ENCODE results near the gene TREH.
"Not testable (repeated sequence)": the region's sequence is repeated elsewhere in the genome, so short reads cannot be mapped to it uniquely, and the experiment has no call there.

TREH gene
- total RNA-seq: 0 reads per million in 3 donors

- Histone ChIP-seq H3K4me1 (ENCODE audit: control insufficient read depth, insufficient read depth, low read length, poor library complexity, severe bottlenecking) (no peaks in the 10 kb centered on the region), H3K27me3 (replicated peaks; ENCODE audit: control insufficient read depth, insufficient read depth, low read length, poor library complexity, severe bottlenecking) (no peaks in the 10 kb centered on the region), H3K27ac (ENCODE audit: insufficient read depth, low read length, poor library complexity, severe bottlenecking) (no peak within 1 kb of the TSS), H3K36me3 (ENCODE audit: control insufficient read depth, insufficient read depth, low read length) (no peaks in the 10 kb centered on the region), H3K9me3 (ENCODE audit: control insufficient read depth, low read length) (no peaks in the 10 kb centered on the region), H3K4me3 (ENCODE audit: insufficient read depth, low read depth, low read length, poor library complexity, severe bottlenecking) (no peak within 1 kb of the TSS)
- DNase-seq: no peak
These were observed at the start of gene TREH for GRCh38 chr11:118679483-118679882. TSS of gene TREH (minus strand) at chr11:118679650. CDS start at chr11:118679627, 23 bp downstream.

DNA sequence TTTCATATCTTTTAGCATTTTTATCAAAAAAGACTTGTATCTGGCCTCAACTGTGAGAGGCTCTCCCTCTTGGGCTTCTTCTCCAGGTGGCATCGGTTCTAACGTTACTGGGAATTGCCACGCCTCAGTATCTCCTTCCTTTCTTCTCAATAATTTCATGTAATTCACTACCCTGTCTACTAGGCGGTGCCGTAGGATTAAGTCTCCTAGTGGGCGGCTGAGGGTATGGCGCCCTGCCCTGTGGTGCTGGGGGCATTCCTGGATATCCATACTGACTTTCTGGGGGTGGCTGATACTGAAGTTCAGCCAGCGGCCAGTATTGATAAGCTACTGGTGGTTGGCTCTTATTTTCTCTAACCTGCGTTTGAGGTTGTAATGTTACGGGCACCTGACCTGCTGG lies 48.7 kb upstream of the TREH start:
- not testable (repeated sequence) for H3K36me3 ChIP-seq (ENCODE audit: control insufficient read depth, insufficient read depth, low read length); H3K27ac ChIP-seq (ENCODE audit: insufficient read depth, low read length, poor library complexity, severe bottlenecking); DNase-seq; H3K9me3 ChIP-seq (ENCODE audit: control insufficient read depth, low read length); H3K4me1 ChIP-seq (ENCODE audit: control insufficient read depth, insufficient read depth, low read length, poor library complexity, severe bottlenecking); H3K27me3 ChIP-seq (replicated peaks; ENCODE audit: control insufficient read depth, insufficient read depth, low read length, poor library complexity, severe bottlenecking); H3K4me3 ChIP-seq (ENCODE audit: insufficient read depth, low read depth, low read length, poor library complexity, severe bottlenecking)

- not testable (repeated sequence) for H3K4me3 ChIP-seq (ENCODE audit: insufficient read depth, low read depth, low read length, poor library complexity, severe bottlenecking); H3K9me3 ChIP-seq (ENCODE audit: control insufficient read depth, low read length); H3K4me1 ChIP-seq (ENCODE audit: control insufficient read depth, insufficient read depth, low read length, poor library complexity, severe bottlenecking); H3K27me3 ChIP-seq (replicated peaks; ENCODE audit: control insufficient read depth, insufficient read depth, low read length, poor library complexity, severe bottlenecking); H3K36me3 ChIP-seq (ENCODE audit: control insufficient read depth, insufficient read depth, low read length); DNase-seq; H3K27ac ChIP-seq (ENCODE audit: insufficient read depth, low read length, poor library complexity, severe bottlenecking)
These were observed 48.2 kb upstream of the TREH start for GRCh38 chr11:118727721-118728066.

GRCh38 chr11:118727001-118727720 lies 47.7 kb upstream of the TREH start:
- not testable (repeated sequence) for H3K9me3 ChIP-seq (ENCODE audit: control insufficient read depth, low read length); H3K27me3 ChIP-seq (replicated peaks; ENCODE audit: control insufficient read depth, insufficient read depth, low read length, poor library complexity, severe bottlenecking); H3K4me3 ChIP-seq (ENCODE audit: insufficient read depth, low read depth, low read length, poor library complexity, severe bottlenecking); H3K27ac ChIP-seq (ENCODE audit: insufficient read depth, low read length, poor library complexity, severe bottlenecking); H3K36me3 ChIP-seq (ENCODE audit: control insufficient read depth, insufficient read depth, low read length); DNase-seq; H3K4me1 ChIP-seq (ENCODE audit: control insufficient read depth, insufficient read depth, low read length, poor library complexity, severe bottlenecking)

- H3K36me3 ChIP-seq (ENCODE audit: control insufficient read depth, insufficient read depth, low read length); H3K4me3 ChIP-seq (ENCODE audit: insufficient read depth, low read depth, low read length, poor library complexity, severe bottlenecking); H3K27ac ChIP-seq (ENCODE audit: insufficient read depth, low read length, poor library complexity, severe bottlenecking); H3K9me3 ChIP-seq (ENCODE audit: control insufficient read depth, low read length); H3K4me1 ChIP-seq (ENCODE audit: control insufficient read depth, insufficient read depth, low read length, poor library complexity, severe bottlenecking); H3K27me3 ChIP-seq (replicated peaks; ENCODE audit: control insufficient read depth, insufficient read depth, low read length, poor library complexity, severe bottlenecking); DNase-seq: not testable (repeated sequence)
These were observed 42.1 kb upstream of the TREH start for GRCh38 chr11:118721478-118722015.

DNA sequence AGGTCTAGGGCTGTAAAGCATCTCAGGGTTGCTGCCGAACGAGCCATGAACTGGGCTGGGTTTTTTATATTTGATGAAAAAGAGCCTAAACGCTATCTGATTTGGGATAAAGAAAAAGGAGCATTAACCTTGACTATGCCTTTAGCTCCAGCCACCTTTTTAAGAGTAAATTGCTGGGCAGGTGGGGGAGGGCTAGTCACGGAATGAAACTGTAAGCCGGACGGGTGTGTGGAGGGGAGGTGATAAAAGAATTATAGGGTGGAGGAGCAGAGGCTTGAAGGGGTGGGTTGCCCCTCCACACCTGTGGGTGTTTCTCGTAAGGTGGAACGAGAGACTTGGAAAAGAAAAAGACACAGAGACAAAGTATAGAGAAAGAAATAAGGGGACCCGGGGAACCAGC lies 41.3 kb upstream of the TREH start:
- H3K4me3 ChIP-seq (ENCODE audit: insufficient read depth, low read depth, low read length, poor library complexity, severe bottlenecking); H3K27me3 ChIP-seq (replicated peaks; ENCODE audit: control insufficient read depth, insufficient read depth, low read length, poor library complexity, severe bottlenecking); H3K27ac ChIP-seq (ENCODE audit: insufficient read depth, low read length, poor library complexity, severe bottlenecking); H3K4me1 ChIP-seq (ENCODE audit: control insufficient read depth, insufficient read depth, low read length, poor library complexity, severe bottlenecking); H3K9me3 ChIP-seq (ENCODE audit: control insufficient read depth, low read length); DNase-seq; H3K36me3 ChIP-seq (ENCODE audit: control insufficient read depth, insufficient read depth, low read length): not testable (repeated sequence)

GRCh38 chr11:118720078-118720477 lies 40.6 kb upstream of the TREH start:
- not testable (repeated sequence) for H3K27ac ChIP-seq (ENCODE audit: insufficient read depth, low read length, poor library complexity, severe bottlenecking); H3K4me3 ChIP-seq (ENCODE audit: insufficient read depth, low read depth, low read length, poor library complexity, severe bottlenecking); H3K9me3 ChIP-seq (ENCODE audit: control insufficient read depth, low read length); DNase-seq; H3K4me1 ChIP-seq (ENCODE audit: control insufficient read depth, insufficient read depth, low read length, poor library complexity, severe bottlenecking); H3K27me3 ChIP-seq (replicated peaks; ENCODE audit: control insufficient read depth, insufficient read depth, low read length, poor library complexity, severe bottlenecking); H3K36me3 ChIP-seq (ENCODE audit: control insufficient read depth, insufficient read depth, low read length)

DNA sequence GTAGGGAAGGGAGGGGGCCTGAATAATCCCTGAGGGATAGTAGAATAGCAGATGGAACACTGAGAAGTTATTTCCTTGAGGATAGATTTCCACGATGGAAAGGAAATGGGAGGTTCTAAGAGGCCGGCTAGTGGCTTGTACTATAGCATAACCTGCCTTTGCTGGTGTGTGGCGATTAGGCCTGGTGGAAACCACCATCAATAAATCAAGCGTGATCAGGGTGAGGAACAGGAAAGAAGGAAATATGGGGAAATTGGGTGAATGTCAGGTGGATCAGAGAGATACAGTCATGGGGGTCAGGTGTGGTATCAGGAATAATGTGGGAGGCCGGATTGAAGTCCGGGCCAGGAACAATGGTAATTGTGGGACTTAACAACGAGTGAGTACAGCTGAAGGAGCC lies 39.1 kb upstream of the TREH start:
- H3K36me3 ChIP-seq (ENCODE audit: control insufficient read depth, insufficient read depth, low read length); H3K4me1 ChIP-seq (ENCODE audit: control insufficient read depth, insufficient read depth, low read length, poor library complexity, severe bottlenecking); DNase-seq; H3K4me3 ChIP-seq (ENCODE audit: insufficient read depth, low read depth, low read length, poor library complexity, severe bottlenecking); H3K27ac ChIP-seq (ENCODE audit: insufficient read depth, low read length, poor library complexity, severe bottlenecking); H3K9me3 ChIP-seq (ENCODE audit: control insufficient read depth, low read length); H3K27me3 ChIP-seq (replicated peaks; ENCODE audit: control insufficient read depth, insufficient read depth, low read length, poor library complexity, severe bottlenecking): not testable (repeated sequence)

DNA sequence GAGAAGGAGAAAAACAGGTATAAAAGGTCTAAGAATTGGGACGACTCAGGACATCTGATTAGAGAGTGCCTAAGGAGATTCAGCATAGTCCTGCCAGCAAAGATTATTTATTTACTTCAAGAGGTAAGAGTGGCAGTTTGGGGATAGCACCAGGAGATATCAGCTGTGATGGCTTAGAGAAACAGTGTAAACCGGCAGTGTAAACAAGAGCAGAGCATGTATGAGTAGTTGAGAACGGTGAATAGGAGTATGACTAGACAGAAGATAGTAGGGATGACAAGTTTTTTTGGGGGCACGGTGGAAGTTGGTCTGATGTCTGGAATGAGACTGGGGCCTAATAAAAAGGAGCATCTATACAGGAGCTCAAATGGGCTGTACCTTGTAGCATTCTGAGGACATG lies 38.3 kb upstream of the TREH start:
- not testable (repeated sequence) for DNase-seq; H3K9me3 ChIP-seq (ENCODE audit: control insufficient read depth, low read length); H3K4me3 ChIP-seq (ENCODE audit: insufficient read depth, low read depth, low read length, poor library complexity, severe bottlenecking); H3K36me3 ChIP-seq (ENCODE audit: control insufficient read depth, insufficient read depth, low read length); H3K27me3 ChIP-seq (replicated peaks; ENCODE audit: control insufficient read depth, insufficient read depth, low read length, poor library complexity, severe bottlenecking); H3K27ac ChIP-seq (ENCODE audit: insufficient read depth, low read length, poor library complexity, severe bottlenecking); H3K4me1 ChIP-seq (ENCODE audit: control insufficient read depth, insufficient read depth, low read length, poor library complexity, severe bottlenecking)

GRCh38 chr11:118717221-118717620 lies 37.8 kb upstream of the TREH start:
- DNase-seq; H3K4me1 ChIP-seq (ENCODE audit: control insufficient read depth, insufficient read depth, low read length, poor library complexity, severe bottlenecking): not testable (repeated sequence)

More at GRCh38 chr11:118717221-118717620, 37.8 kb upstream of the TREH start:
- H3K4me3 ChIP-seq (ENCODE audit: insufficient read depth, low read depth, low read length, poor library complexity, severe bottlenecking); H3K27me3 ChIP-seq (replicated peaks; ENCODE audit: control insufficient read depth, insufficient read depth, low read length, poor library complexity, severe bottlenecking); H3K9me3 ChIP-seq (ENCODE audit: control insufficient read depth, low read length); H3K27ac ChIP-seq (ENCODE audit: insufficient read depth, low read length, poor library complexity, severe bottlenecking); H3K36me3 ChIP-seq (ENCODE audit: control insufficient read depth, insufficient read depth, low read length): not testable (repeated sequence)
